Retinal pigment epithelial cell (primary cell): ENCODE results near the gene GUSB.

Source experiments
- DNase-seq: peaks from one replicate; pipeline ENCODE4 v3.0.0-alpha.2; 2010; ENCODE audit warnings: low read depth
- H3K4me3 ChIP-seq: 2 replicates; pipeline ENCODE4 v1.5.1; 2011; ENCODE audit warnings: mild to moderate bottlenecking, low read length, control low read depth, moderate library complexity
- CTCF ChIP-seq: conservative IDR thresholded peaks from 2 replicates; pipeline ENCODE4 v1.5.1; 2011; ENCODE audit warnings: low read depth, low read length, control low read depth, inconsistent platforms

GUSB gene

GRCh38 chr7:65915921-65916657 lies 65.9 kb downstream of the GUSB start:
- TF ChIP-seq CTCF, result no peak
- no peak for DNase-seq
- no peak overlapping the region for H3K4me3 ChIP-seq

- TF ChIP-seq CTCF, result no peak
- no peak for DNase-seq
- no peak overlapping the region for H3K4me3 ChIP-seq
Measured at GRCh38 chr7:65912237-65912636, 69.8 kb downstream of the GUSB start.
